H1 (cell line): ENCODE measurements around the gene NR3C1. TPM values are rescaled to one million over a fixed set of nuclear protein-coding genes. Genes with fewer than 3 reads are reported as not detected.
A peak's percentile ranks its signal among the peaks of the same experiment; 100 is the strongest.

Experiments
- CTCF ChIA-PET: fragments of 300-600 bp; sonication (Branson Sonifier 250); formaldehyde crosslinking; loops from one replicate; lab custom pipeline; 2021; ENCODE audit not compliant: partially characterized antibody; lab: Charles Lee
- POLR2A ChIA-PET: fragments of 300-600 bp; sonication (Branson Sonifier 250); formaldehyde crosslinking; loops from one replicate; lab custom pipeline; 2021; ENCODE audit warnings: inconsistent platforms; ENCODE audit not compliant: partially characterized antibody; lab: Charles Lee
- DNase-seq, 2 experiments: peaks; one replicate each; pipeline versions ENCODE4 v3.0.0 to v3.0.0-alpha.2; 2010 to 2022; ENCODE audit warnings: low spot score in 2 of 2, low read depth in 1 of 2, mixed read lengths in 1 of 2
- FAIRE-seq: peaks from 2 replicates; lab custom pipeline; 2011; peaks lifted over from hg19 to GRCh38; lab: Jason Lieb, UNC
- H2AFZ ChIP-seq: 2 replicates; pipeline ENCODE4 v1.8.1; 2012; ENCODE audit warnings: low read length, inconsistent platforms
- H2AK5ac ChIP-seq: 2 replicates; pipeline ENCODE4 v1.6.1; 2013; ENCODE audit warnings: low read depth, low read length
- H2BK120ac ChIP-seq: replicated peaks from 2 replicates; pipeline ENCODE3; 2013; ENCODE audit warnings: low read depth, low read length, inconsistent platforms
- H2BK12ac ChIP-seq: 2 replicates; pipeline ENCODE4 v1.6.1; 2013; ENCODE audit warnings: low read depth, low read length
- H2BK15ac ChIP-seq: 2 replicates; pipeline ENCODE4 v1.6.1; 2013; ENCODE audit warnings: low read length
- H2BK20ac ChIP-seq: 2 replicates; pipeline ENCODE4 v1.6.1; 2013; ENCODE audit warnings: low read length
- H2BK5ac ChIP-seq: 2 replicates; pipeline ENCODE4 v1.6.1; 2013; ENCODE audit warnings: low read depth, low read length
- H3K14ac ChIP-seq: 2 replicates; pipeline ENCODE4 v1.6.1; 2013; ENCODE audit warnings: inconsistent platforms; ENCODE audit not compliant: insufficient read length
- H3K18ac ChIP-seq: 2 replicates; pipeline ENCODE4 v1.6.1; 2013; ENCODE audit warnings: low read length; ENCODE audit errors: extremely low read depth
- H3K23ac ChIP-seq: 2 replicates; pipeline ENCODE4 v1.6.1; 2013; ENCODE audit warnings: inconsistent platforms; ENCODE audit not compliant: insufficient read length
- H3K23me2 ChIP-seq: 2 replicates; pipeline ENCODE4 v1.6.1; 2013; ENCODE audit warnings: low read depth, low read length
- H3K27ac ChIP-seq: 2 replicates; pipeline ENCODE4 v1.6.1; 2011; ENCODE audit warnings: low read depth, low read length, inconsistent platforms
- H3K27me3 ChIP-seq, 4 experiments: replicated peaks in 1 of 4; 1 replicate in 1 of 4; 2 replicates in 3 of 4; pipeline versions ENCODE4 v1.6.1 to v1.8.1; 2011 to 2013; ENCODE audit warnings: low read length in 3 of 4, mild to moderate bottlenecking in 3 of 4, inconsistent platforms in 2 of 4, mixed read lengths in 2 of 4, moderate library complexity in 1 of 4; ENCODE audit not compliant: control insufficient read depth in 3 of 4, insufficient read depth in 3 of 4; ENCODE audit errors: extremely low read depth in 1 of 4
- H3K36me3 ChIP-seq, 4 experiments: 2 replicates each; pipeline versions ENCODE4 v1.6.1 to v1.8.1; 2011 to 2013; ENCODE audit warnings: mild to moderate bottlenecking in 4 of 4, low read length in 3 of 4, moderate library complexity in 2 of 4, control low read depth in 1 of 4, inconsistent platforms in 1 of 4; ENCODE audit not compliant: insufficient read depth in 4 of 4, control insufficient read depth in 2 of 4
- H3K4ac ChIP-seq: replicated peaks from 2 replicates; pipeline ENCODE3; 2013; ENCODE audit warnings: low read length, low read depth, mixed read lengths, inconsistent platforms; ENCODE audit not compliant: insufficient read length
- H3K4me1 ChIP-seq, 4 experiments: replicated peaks in 1 of 4; 1 replicate in 1 of 4; 2 replicates in 3 of 4; pipeline versions ENCODE4 v1.6.1 to v1.8.1; 2011 to 2013; ENCODE audit warnings: low read length in 3 of 4, inconsistent platforms in 2 of 4, mixed read lengths in 1 of 4; ENCODE audit not compliant: insufficient read depth in 4 of 4, control insufficient read depth in 3 of 4
- H3K4me2 ChIP-seq, 2 experiments: 2 replicates each; pipeline versions ENCODE4 v1.6.1 to v1.8.1; 2011 to 2013; ENCODE audit warnings: low read depth in 2 of 2, low read length in 2 of 2, control low read depth in 1 of 2, inconsistent platforms in 1 of 2, mild to moderate bottlenecking in 1 of 2; ENCODE audit not compliant: insufficient read depth in 1 of 2
- H3K4me3 ChIP-seq, 4 experiments: fragments of 200-600, 300-600 bp in 1 of 4; sonication (generic), shearing (Covaris generic), sonication (Bioruptor Twin) in 1 of 4; 2 replicates each; pipeline versions ENCODE4 v1.5.1 to v1.8.1; 2011 to 2016; ENCODE audit warnings: low read length in 4 of 4, low read depth in 3 of 4, control low read depth in 2 of 4, inconsistent platforms in 2 of 4, mild to moderate bottlenecking in 2 of 4, mixed read lengths in 1 of 4, moderate library complexity in 1 of 4; ENCODE audit not compliant: insufficient read depth in 2 of 4; ENCODE audit errors: extremely low read depth in 1 of 4
- H3K56ac ChIP-seq: replicated peaks from 2 replicates; pipeline ENCODE3; 2013; ENCODE audit warnings: low read depth, mild to moderate bottlenecking, mixed read lengths, low read length, inconsistent platforms; ENCODE audit not compliant: insufficient read length
- H3K79me1 ChIP-seq: 2 replicates; pipeline ENCODE4 v1.6.1; 2013; ENCODE audit warnings: low read depth, low read length, control low read depth
- H3K79me2 ChIP-seq, 2 experiments: 2 replicates each; pipeline versions ENCODE4 v1.6.1 to v1.8.1; 2012 to 2013; ENCODE audit warnings: low read length in 2 of 2, mild to moderate bottlenecking in 2 of 2, inconsistent platforms in 1 of 2; ENCODE audit not compliant: insufficient read depth in 2 of 2, control insufficient read depth in 1 of 2
- H3K9ac ChIP-seq, 4 experiments: replicated peaks in 1 of 4; 1 replicate in 1 of 4; 2 replicates in 3 of 4; pipeline versions ENCODE4 v1.6.1 to v1.8.1; 2011 to 2013; ENCODE audit warnings: low read depth in 3 of 4, low read length in 3 of 4, control low read depth in 2 of 4, mild to moderate bottlenecking in 2 of 4, moderate library complexity in 2 of 4, inconsistent platforms in 1 of 4; ENCODE audit errors: extremely low read depth in 1 of 4
- H3K9me3 ChIP-seq, 2 experiments: 2 replicates each; pipeline versions ENCODE4 v1.6.1 to v1.8.1; 2012 to 2013; ENCODE audit warnings: mild to moderate bottlenecking in 2 of 2, moderate library complexity in 2 of 2, control low read depth in 1 of 2, inconsistent platforms in 1 of 2, low read depth in 1 of 2, low read length in 1 of 2, mixed read lengths in 1 of 2; ENCODE audit not compliant: insufficient read depth in 2 of 2
- H4K20me1 ChIP-seq, 2 experiments: replicated peaks in 1 of 2; 2 replicates each; pipeline versions ENCODE3 to v1.8.1; 2011 to 2013; ENCODE audit warnings: inconsistent platforms in 2 of 2, low read length in 2 of 2, mild to moderate bottlenecking in 1 of 2; ENCODE audit not compliant: insufficient read depth in 2 of 2, control insufficient read depth in 1 of 2
- H4K5ac ChIP-seq: 2 replicates; pipeline ENCODE4 v1.6.1; 2013; ENCODE audit warnings: low read length, low read depth, mixed read lengths, inconsistent platforms; ENCODE audit not compliant: insufficient read length
- H4K8ac ChIP-seq: 2 replicates; pipeline ENCODE4 v1.8.0; 2013; ENCODE audit warnings: mild to moderate bottlenecking, moderate library complexity, low read length, inconsistent platforms; ENCODE audit not compliant: insufficient read depth; ENCODE audit errors: extremely low read depth
- H4K91ac ChIP-seq: replicated peaks from 2 replicates; pipeline ENCODE3; 2013; ENCODE audit warnings: low read length, mixed read lengths, inconsistent platforms; ENCODE audit not compliant: insufficient read length
- CBX5 ChIP-seq: fragments of 300-800, 300-1000 bp; sonication (generic); IDR thresholded peaks from 2 replicates; pipeline ENCODE4 v1.7.1; 2016; ENCODE audit warnings: antibody characterized with exemption, low read length, low read depth
- CHD2 ChIP-seq: IDR thresholded peaks from 2 replicates; pipeline ENCODE4 v1.6.1; 2012; ENCODE audit warnings: low read length, improper control_type of control experiment
- RFX5 ChIP-seq: IDR thresholded peaks from 2 replicates; pipeline ENCODE4 v1.6.1; 2011; ENCODE audit warnings: low read depth, low read length, improper control_type of control experiment, borderline replicate concordance
- USF2 ChIP-seq: IDR thresholded peaks from 2 replicates; pipeline ENCODE4 v1.6.1; 2011; ENCODE audit warnings: low read length, improper control_type of control experiment
- WGBS, 2 experiments: shearing (Covaris generic) in 1 of 2; methylation state at CpG; one replicate each; pipeline versions ENCODE4 v1.1.6 to v1.1.7; 2013 to 2015; ENCODE audit warnings: low lambda C conversion rate in 2 of 2, mixed read lengths in 2 of 2, inconsistent platforms in 1 of 2, low coverage in 1 of 2, missing lambda C conversion rate in 1 of 2; ENCODE audit not compliant: insufficient replicate concordance in 2 of 2, insufficient coverage in 1 of 2, insufficient read length in 1 of 2; ENCODE audit errors: extremely low coverage in 1 of 2, missing lambda C conversion rate in 1 of 2; 5-methylcytosine and 5-hydroxymethylcytosine counted together
- polyA plus RNA-seq, 7 experiments: library from polyadenylated mRNA; depleted of rRNA in 3 of 7; stranded (reverse) in 5 of 7; unstranded in 2 of 7; fragments of >200 nt in 5 of 7; fragments of 200-250 nt in 2 of 7; gene quantifications; 1 replicate in 5 of 7; 2 replicates in 1 of 7; 4 replicates in 1 of 7; pipeline versions ENCODE4 v1.2.1 to v1.2.3, GENCODE V29; 2011 to 2013; ENCODE audit warnings: missing spikeins in 2 of 7, mixed read lengths in 2 of 7
- total RNA-seq: library from RNA; stranded (reverse); fragmentation: NEBNext Ultra II Directional; extraction: Animal tissue kit (Norgen Biotek cat#: 25700); gene quantifications from 2 replicates; pipeline ENCODE4 v1.2.1, GENCODE V29; 2021

Gene NR3C1
- total and polyA plus RNA-seq, 2 of the 8 experiments (the other 6 are each of a cell fraction or from before 2014, with no cell fraction given), result 1.7 to 5.4 TPM

GRCh38 chr5:143384865-143385657 is 18.4 kb downstream of the NR3C1 start:
- Histone ChIP-seq H2AFZ (no peak overlapping the region), H3K4me3 (no peak overlapping the region), H3K36me3 (peaks cover 0 to 3% (median 0%) of the 10 kb centered on the region in 4 experiments; a peak in 1 of 8 replicates), H3K4me2 (no peak overlapping the region), H3K27me3 (no peaks in the 10 kb centered on the region), H2BK20ac (no peak overlapping the region), H3K79me1 (no peaks in the 10 kb centered on the region), H3K23me2 (no peaks in the 10 kb centered on the region), H3K27ac (no peak overlapping the region), H4K8ac (no peak overlapping the region), H3K9me3 (peaks cover 18 to 21% of the 10 kb centered on the region in 2 experiments), H3K4ac (no peak overlapping the region), H4K20me1 (no peaks in the 10 kb centered on the region), H3K56ac (no peak overlapping the region), H2BK5ac (no peak overlapping the region), H3K14ac (no peak overlapping the region), H2AK5ac (no peak overlapping the region), H2BK15ac (no peak overlapping the region), H3K9ac (no peak overlapping the region), H3K18ac (no peak overlapping the region), H3K79me2 (no peaks in the 10 kb centered on the region), H2BK120ac (no peak overlapping the region), H2BK12ac (no peak overlapping the region), H3K23ac (no peak overlapping the region), H4K5ac (no peak overlapping the region), H3K4me1 (no peaks in the 10 kb centered on the region), H4K91ac (no peak overlapping the region)
- DNase-seq, result no peak
- ChIA-PET POLR2A (no interaction called here), CTCF (no interaction called here)
- no peak for FAIRE-seq
- no peak for TF ChIP-seq USF2
- no peak for TF ChIP-seq RFX5
- 0 out of 2 replicates have a peak, but pooled peaks have one; percentile 74 for TF ChIP-seq CBX5
- no peak for TF ChIP-seq CHD2
- 75% methylated on average over 3 of the region's 3 CpGs; no CpG with 5 or more reads in 1 of the 2 experiments for WGBS, 2 experiments
